CD4-positive, alpha-beta T cell treated with Interleukin-4 for 4 hours (primary cell): Measurements from ENCODE around the gene PAQR9.

Source experiments
- DNase-seq: peaks from one replicate; pipeline ENCODE4 v3.0.0-alpha.2; 2020

PAQR9 gene

DNA sequence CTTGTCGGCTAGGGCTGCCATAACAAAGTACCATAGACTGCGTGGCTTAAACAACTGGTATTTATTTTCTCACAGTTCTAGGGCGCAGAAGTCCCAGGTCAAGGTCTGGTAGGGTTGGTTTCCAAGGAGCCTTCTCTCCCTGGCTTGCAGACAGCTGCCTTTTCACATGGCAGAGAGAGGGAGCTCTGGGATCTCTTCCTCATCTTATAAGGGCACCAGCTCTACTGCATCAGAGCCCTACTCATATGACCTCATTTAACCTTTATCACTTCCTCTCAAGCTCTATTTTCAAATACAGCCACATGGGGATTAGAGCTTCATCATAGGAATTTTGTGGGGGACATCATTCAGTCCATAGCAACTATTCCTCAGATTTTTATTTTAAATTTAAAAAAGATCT is 17.6 kb upstream of the PAQR9 start:
- no peak for DNase-seq

DNA sequence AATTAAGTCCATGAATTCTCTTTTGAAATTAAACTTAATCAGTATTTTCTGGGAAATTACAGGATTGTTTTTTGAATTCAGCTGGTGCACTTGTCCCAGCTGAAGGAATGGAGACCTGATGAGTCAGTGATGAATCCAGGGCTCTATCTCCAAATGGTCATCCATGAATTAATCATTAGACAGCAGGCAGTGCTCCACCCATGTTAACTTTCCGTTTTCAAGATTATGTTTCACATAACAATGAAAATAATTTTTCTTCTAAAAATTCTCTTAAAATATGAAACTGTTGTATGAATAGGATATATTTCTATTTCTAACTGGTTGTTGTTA is 13.9 kb upstream of the PAQR9 start:
- no peak for DNase-seq

DNA sequence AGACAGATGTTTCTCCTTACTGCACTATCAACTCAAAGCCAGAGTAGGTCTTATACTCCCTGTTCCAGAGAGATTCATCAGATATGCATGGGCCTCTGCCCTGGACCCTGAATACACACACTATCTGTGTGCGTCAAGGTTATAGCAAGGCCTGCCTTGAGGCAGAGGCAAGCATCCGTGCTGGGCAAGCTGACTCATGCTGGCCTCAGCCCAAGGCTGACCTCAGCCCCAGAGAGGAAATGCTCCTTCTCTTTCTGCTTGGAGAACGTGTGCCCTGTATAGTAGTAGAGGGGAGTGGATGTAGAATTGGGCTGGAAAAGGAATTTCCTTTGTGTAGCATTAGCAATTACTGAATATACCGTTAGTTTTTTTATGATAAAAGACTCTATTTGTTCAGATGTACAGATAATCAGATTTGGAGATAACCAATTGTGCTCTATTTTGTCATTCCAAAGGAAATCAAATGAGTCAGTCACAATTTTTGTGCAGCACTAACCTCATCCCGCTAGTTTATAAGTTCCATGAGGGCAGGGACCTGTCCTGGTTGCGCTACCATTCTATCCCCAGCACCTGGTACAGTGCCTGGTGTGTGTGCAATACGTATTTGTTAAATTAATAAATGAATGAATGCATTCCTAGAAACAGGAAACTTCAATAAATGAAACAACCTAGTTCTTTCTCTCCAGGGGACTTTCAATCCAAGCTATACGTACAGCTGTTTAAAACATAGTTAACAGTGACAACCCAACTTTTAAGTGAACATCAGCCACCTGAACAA is 13.3 kb upstream of the PAQR9 start:
- no peak for DNase-seq

DNA sequence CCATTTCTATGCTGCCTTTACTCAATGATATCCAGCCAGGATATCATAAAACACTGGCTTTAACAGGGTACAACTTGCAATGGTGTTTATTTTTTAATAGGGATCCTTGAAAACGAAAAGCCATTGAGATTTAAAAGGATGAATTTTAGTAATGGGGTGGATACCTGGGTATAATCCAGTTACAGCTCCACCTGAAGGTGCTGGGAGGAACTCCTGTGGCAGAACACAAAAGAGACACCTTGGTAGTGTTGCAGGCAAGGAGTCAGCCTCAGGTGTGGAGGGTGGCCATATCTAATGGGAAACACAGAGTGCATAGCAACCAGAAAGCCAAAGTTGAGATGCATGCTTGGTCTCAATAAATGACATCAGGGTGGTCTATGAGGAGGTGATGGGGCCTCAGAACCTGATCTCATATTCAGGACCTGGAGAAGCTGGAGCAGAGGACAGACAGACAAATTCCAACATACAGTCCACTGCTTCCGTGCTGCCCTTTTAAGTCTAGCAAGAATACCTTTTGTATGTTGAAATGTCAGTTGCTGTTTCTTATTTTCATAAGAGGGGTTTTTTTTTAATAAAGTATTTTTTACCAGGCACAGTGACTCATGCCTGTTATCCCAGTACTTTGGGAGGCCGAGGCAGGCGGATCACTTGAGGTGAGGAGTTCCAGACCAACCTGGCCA is 12.0 kb upstream of the PAQR9 start:
- no peak for DNase-seq

DNA sequence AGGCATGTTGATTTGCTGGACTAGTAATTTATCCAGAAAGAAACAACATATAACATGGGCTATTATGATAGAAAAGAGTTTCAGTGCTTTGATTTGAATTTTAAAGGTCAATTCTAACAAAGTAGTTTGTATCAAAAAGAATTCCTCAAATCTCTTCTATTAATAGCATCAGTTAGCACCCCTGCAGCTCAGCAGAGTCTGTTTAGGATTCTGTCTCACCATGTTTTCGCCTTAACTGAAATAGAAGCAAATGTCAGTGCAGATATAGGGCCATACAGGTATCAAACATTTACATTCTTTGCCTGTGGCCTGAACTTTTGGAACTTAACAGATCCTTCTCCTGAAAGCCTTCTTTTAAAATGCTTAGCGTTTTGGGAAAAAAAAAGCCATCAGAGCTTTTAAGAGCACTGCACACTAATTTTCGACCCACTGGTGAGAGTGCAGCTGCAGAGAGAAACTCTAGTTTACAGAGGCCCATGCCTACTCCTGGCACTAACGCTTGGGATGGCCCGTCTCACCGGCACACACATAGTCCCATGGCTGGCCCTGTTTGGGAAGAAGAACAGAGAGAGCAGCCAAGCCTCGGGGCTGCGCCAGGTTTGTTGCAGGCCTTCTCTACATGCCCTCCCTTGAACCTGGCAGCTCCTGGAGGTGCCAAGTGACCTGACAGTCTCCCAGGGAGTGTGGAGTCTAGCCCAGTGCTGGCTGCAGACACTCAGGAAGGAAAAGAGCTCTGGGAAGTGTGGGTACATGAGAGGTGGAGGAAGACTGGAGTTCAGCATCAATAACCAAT is 9.9 kb upstream of the PAQR9 start:
- no peak for DNase-seq

DNA sequence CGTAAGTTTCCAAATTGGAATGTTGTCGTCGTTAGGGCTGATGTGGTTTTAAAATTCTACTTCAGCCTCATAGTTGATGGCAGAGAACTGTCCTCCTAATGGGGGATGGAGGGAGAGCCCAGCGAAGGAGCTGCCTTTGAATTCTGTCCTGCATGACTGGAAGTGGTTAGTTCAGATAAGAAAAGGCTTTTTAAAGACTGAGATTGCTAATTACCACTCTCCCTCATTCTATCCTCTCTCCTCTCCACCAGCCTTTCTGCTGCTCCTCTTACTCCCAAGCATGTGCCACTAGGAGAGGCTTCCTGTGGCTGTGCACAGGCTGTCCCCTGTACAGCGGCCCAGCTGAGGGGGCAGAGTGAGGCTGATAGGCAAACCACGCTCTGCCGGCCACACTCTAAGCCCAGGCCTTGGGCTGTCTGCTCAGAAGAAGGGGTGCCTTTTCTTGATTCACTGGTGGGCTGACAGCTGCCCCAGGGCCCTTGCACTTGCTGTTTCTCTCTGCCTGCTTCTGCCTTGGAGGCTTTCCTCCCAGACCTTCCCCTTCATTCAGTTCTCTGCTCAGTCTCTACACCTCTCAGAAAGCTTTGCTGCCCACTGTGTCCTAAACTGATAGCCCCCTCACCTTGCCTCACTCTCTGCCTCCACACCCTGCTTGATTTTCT is 8.7 kb upstream of the PAQR9 start:
- DNase-seq: no peak

DNA sequence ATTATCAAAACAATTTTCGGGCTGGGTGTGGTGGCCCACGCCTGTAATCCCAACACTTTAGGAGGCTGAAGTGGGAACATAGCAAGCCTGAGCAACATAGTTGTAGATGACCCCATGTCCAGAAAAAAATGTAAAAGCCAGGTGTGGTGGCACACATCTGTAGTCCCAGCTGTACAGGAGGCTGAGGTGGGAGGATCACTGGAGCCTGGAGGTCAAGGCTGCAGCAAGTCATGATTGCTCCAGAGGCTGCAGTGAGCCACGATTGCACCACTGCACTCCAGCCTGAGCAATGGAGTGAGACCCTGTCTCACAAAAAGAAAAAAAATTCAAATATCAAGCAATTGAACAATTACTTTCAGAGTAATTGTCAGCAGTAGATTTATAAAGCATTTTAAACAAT is 8.0 kb upstream of the PAQR9 start:
- DNase-seq: no peak

DNA sequence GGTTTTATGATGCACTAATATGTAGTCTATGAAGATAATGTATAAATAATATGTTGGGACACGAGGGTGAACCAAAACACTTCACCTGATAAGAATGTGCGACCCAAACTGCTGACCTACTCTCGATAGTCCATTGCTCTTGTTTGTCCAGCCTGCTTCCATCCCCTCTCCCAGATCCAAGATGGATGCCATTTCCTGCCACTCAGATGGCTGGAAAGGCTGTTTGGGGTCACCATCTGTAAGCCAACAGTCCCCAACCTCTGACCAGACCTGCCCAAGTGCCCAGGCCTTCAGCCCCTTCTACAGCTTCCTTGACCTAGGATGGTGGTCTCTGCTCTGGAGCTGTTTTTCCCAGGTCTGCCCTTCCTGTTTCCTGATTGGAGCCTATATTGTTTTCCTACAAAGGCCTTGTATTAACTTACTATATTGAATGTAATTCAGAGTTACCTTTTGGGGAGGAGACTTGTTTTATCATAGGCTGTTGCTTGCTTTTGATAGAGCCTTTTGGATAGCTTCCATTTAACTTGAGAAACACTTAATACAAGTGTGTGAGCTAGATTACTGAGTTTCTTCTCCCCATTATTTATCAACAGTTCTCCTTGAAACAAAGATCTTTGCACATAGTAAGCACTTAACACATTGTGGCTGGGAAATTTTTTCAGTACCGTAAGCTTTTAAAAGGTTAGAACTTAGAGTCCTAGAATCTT is 5.0 kb upstream of the PAQR9 start:
- no peak for DNase-seq

DNA sequence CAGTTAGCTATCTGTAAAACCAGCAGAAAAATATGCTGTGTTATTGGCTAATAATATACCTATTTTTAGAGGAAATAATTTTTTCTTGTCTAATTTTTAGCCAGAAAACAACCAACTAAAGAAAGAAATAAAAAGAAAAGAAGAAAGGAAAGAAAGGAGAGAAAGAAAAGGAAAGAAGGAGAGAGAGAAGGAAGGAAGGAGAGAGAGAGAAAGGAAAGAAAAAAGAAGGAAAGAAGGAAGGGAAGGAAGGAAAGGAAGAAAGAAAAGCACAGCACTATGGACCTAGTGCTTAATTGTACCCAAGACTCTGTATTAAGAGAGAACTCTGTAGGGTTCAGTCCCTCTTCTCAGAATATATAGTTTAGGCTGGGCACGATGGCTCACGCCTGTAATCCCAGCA is 3.3 kb upstream of the PAQR9 start:
- DNase-seq: no peak

DNA sequence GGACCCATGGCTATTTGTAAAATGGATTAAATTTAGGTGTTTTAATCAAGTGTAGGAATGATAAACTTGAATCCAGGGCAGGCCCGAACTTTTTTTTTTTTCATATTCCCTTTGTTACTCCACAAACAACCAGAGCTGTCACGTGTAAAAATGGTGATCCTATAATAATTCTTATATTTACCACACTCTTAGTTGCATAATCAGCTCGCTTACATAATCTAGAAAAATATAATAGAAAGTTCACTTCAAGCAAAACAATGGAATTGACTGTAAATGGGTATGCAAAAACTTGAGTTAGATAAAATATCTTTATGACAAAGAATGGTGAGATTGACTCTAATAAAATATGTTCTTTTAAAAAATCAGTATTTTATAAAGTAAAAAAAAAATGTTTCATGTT is 2.1 kb upstream of the PAQR9 start:
- DNase-seq: no peak

DNA sequence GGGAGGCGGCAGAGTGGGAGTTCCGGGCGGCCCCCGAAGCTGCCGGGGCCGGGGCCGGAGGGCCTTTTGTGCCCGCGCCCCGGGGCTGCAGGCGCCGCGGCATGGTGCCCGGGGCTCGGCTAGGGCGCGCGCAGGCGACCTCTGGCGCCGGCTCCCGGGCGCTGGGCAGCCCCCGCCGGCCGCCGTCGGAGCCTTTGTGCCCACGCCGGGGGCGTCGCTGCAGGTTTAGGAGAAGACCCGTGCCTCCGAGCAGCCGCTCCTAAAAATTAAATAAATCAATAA is 299 bp downstream of the PAQR9 start:
- no peak for DNase-seq

DNA sequence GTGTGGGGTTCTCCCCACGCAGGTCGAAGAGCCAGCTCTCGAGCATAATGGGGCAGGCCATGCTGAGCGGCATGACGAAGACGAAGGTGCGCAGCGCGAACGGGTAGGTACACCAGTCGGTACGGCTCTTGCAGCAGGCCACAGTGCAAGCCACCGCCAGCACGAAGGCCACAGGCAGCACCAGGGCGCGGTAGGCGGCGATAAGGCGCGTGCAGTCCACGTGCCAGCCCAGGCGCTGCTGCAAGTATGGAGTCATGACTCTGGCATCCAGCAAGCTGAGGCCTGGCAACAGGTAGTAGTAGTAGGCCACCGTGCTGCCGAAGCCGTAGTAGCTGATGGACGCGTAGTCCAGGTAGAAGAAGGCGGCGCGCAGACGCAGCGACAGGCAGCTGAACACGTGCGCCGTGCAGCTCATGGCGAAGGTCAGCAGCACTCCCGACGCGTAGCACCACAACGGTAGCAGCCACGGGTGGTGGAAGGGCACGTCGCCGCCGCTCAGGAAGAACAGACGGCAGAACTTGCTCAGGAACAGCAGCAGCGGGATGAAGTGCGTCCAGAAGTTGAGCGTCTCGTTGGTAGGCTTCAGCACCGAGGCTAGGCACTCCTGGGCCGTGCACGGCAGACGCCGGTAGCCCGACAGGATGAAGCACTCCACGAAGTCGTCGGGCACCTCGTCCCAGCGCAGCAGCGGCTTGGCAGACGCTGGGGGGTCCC is 797 bp downstream of the PAQR9 start:
- DNase-seq: no peak

DNA sequence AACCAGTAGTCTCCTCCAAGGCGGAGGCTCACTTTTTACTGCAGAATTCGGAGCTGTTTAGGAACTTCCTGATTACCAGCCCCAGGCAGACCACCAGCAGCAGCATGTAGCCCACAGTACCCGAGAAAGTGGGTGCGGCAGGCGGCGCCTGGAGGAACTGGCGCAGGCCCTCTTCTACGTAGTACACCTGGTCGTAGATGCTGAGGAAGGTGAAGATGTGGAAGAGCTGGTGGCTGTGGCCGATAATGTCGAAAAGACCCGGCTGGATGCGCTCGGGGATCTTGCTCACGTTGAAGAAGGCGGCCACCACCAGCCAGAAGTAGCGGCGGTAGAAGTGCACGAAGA is 1.3 kb downstream of the PAQR9 start:
- no peak for DNase-seq

DNA sequence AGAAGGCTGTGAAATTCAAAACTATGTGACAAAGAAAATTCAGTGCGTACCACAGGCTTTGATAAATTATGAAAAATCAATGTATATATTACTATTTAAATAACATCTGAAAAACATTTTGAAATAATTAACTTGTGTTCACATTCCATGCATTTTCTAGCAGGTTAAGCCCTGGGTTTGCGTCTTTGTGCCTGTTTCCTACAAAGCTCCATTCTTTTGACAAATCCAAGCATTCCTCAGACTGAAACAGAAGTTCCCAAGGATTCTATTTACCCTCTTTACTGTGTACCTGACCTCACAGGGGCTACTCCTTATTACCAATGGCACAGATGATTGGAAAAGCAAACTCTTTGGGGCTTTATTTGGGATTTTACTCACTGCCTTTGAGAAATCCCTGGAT is 1.9 kb downstream of the PAQR9 start:
- no peak for DNase-seq

DNA sequence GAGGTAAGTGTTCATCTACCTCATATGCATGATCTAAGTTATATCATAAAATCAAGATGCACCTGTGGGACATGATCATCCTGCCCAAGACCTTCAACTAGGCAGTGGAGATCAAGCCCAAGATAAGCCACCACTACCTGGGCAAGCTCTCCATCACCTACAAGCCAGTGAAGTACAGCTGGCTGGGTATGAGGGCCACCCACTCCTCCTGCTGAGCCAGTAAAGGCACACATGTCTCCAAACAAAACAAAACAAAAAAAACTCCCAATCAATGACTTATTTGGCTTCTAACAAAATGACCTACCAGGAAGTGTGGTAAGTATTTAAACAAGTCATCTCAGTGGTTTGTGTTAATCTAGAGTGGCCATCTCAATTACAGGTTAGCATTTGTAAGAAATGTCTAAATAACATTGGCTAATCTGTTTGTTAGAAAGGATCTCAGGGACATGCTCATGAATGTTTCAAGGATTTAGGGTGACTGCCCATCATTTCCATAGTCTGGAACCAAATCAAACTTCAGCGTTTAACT is 3.1 kb downstream of the PAQR9 start:
- DNase-seq: no peak

DNA sequence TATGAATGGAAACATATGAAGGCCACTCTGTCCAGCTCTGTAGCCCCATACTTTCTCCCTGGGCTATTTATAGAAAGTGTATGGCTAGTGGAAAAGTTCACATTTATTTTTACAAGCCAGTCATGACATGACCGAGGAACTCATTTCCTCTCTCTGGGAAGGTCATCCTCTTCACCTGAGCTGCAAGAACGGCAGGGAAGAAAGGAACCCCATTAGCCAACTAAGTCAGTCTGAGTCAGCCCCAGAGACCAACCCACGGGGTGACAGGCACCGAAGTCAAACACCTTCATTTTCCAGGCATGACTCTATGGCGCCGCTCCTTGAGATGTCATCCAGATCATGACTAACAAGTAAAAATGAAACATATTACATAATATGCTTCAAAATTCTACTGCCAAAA is 4.8 kb downstream of the PAQR9 start:
- no peak for DNase-seq

DNA sequence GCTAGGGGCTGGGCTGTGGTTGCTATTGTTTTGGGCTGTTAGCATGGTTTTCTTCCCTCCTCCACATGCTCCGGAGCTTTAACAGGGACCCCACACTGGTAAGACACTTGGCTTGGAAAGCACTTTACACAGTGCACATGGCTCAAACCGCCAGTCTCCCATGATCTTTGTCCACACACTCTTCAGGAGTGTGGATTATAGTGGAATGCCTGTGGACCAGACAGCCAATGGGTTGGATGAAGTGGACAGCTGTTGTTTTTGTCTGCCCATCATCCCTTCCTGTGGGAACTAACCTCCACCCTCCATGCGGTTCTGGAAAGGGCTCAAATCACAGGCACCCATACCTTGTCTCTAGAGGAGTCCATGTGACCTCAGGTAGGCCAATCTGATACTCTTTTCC is 10.0 kb downstream of the PAQR9 start:
- no peak for DNase-seq

DNA sequence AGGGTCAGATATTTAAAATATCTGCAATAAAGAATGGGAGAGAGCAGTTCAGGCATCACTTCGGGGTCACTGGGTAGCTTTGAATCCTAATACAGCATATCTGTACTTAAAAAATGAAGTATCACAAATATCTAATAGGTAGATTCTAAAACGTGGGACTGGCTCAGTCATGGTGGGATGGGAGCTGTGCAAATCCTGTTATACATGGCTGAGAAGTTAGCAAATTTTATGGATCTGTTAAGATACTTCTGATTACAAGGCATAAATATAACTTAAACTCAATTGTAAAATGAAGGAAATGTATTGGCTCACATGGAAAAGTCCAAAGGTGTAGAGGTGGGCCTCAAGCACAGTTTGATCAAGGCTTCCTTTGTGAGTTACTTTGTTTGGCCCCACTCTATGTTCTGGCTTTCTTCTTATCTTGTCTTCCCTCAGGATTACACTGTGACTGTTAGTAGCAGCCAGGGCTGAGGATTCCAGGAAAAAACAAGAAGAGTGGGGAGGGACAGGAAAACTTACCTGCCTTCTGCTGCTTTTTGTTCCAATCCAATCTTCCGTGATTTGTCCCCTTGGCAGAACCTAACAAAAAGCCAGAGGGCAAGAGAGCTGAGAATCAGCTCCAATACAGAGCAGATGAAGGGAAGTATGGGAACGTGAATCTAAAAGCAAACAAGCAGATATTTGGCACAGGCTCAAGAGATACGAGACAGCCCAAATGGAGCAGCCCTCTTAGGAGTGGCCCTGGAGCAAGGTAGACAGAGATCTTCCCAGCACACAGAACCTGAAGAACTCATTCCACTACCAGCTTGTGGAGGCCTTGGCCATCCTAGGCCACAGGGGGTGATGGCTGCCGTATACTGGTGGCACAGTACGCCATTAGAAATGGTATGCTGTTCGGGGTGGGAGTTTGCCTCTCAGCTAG is 10.9 kb downstream of the PAQR9 start:
- DNase-seq: no peak

DNA sequence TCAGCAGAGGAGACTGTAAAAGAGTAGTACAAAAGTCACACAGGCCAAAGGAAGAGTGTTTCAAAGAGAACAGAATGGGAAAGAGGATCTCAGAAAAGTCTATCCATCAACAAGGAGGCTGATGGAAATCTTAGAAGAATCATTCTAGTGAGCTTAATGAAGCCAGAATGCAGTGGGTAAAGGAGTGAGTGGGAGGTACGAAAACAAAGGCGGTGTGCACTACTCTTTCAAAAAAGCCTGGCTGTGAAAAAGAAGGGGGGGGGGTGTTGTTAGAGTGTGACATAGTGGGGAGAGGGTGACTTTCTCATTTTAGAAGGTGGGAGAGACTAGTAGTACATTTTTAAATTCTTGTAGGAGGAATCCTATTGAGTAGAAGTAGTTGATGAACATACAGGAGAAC is 11.7 kb downstream of the PAQR9 start:
- DNase-seq: no peak

DNA sequence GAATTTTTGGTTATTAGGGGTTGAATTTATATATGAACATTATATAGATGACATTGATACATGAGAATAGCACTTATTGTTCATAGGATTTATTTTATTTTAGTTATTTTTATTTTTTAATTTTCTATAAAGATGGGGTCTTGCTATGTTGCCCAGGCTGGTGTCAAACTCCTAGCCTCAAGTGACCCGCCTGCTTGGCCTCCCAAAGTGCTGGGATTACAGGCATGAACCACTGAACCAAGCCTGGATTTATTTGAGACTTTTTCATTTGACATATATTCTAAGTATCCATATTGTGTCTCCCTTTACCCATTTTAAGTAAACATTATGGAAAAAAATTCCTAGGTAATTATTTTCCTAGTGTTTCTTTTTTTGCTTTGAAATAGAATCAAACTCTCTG is 12.5 kb downstream of the PAQR9 start:
- no peak for DNase-seq
